ENCODE results near the gene EPAS1. TPM values are rescaled to one million over a fixed set of nuclear protein-coding genes. Genes with fewer than 3 reads are reported as not detected.

EPAS1 gene
- total and polyA plus RNA-seq, 2 of the 8 experiments (the other 6 are each of a cell fraction or from before 2014, with no cell fraction given): 2.0 to 4.9 TPM

- Histone ChIP-seq H3K18ac (ENCODE audit: extremely low read depth, low read length) (no peak overlapping the region; the same call in 1 of the 2 replicates), H3K4ac (replicated peaks; ENCODE audit: insufficient read length, low read depth, low read length) (no peak overlapping the region), H4K5ac (ENCODE audit: insufficient read length, low read depth, low read length) (no peak overlapping the region), H3K4me3 (ENCODE audit: extremely low read depth in 1 of 4, insufficient read depth in 2 of 4, low read depth in 3 of 4, low read length in 4 of 4) (no peak overlapping the region), H3K23me2 (ENCODE audit: low read depth, low read length) (peaks cover 25% of the 10 kb centered on the region), H2BK12ac (ENCODE audit: low read depth, low read length) (no peak overlapping the region), H3K36me3 (ENCODE audit: control insufficient read depth in 2 of 4, insufficient read depth in 4 of 4, low read length in 3 of 4) (no peaks in the 10 kb centered on the region; a peak in 1 of 8 replicates), H2BK15ac (ENCODE audit: low read length) (no peak overlapping the region; the same call in 1 of the 2 replicates), H4K91ac (replicated peaks; ENCODE audit: insufficient read length, low read length) (no peak overlapping the region), H3K9me3 (ENCODE audit: insufficient read depth in 2 of 2, low read depth in 1 of 2, low read length in 1 of 2) (no peaks in the 10 kb centered on the region), H2AFZ (ENCODE audit: low read length) (no peak overlapping the region), H3K4me2 (ENCODE audit: insufficient read depth in 1 of 2, low read depth in 2 of 2, low read length in 2 of 2) (no peak overlapping the region), H2BK5ac (ENCODE audit: low read depth, low read length) (no peak overlapping the region), H3K56ac (replicated peaks; ENCODE audit: insufficient read length, low read depth, low read length) (no peak overlapping the region), H3K9ac (replicated peaks in 1 of 4; ENCODE audit: extremely low read depth in 1 of 4, low read depth in 3 of 4, low read length in 3 of 4) (no peak overlapping the region), H3K79me1 (ENCODE audit: low read depth, low read length) (no peaks in the 10 kb centered on the region), H4K8ac (ENCODE audit: extremely low read depth, insufficient read depth, low read length) (no peak overlapping the region), H2AK5ac (ENCODE audit: low read depth, low read length) (no peak overlapping the region), H3K23ac (ENCODE audit: insufficient read length) (no peak overlapping the region), H3K27me3 (replicated peaks in 1 of 4; ENCODE audit: control insufficient read depth in 3 of 4, extremely low read depth in 1 of 4, insufficient read depth in 3 of 4, low read length in 3 of 4) (peaks cover 30 to 45% (median 39%) of the 10 kb centered on the region in 4 experiments), H3K4me1 (replicated peaks in 1 of 4; ENCODE audit: control insufficient read depth in 3 of 4, insufficient read depth in 4 of 4, low read length in 3 of 4) (peaks cover 0 to 10% (median 7%) of the 10 kb centered on the region in 4 experiments; a peak in 4 of 7 replicates), H2BK20ac (ENCODE audit: low read length) (no peak overlapping the region), H3K14ac (ENCODE audit: insufficient read length) (no peak overlapping the region), H4K20me1 (replicated peaks in 1 of 2; ENCODE audit: control insufficient read depth in 1 of 2, insufficient read depth in 2 of 2, low read length in 2 of 2) (peaks cover 5 to 6% of the 10 kb centered on the region in 2 experiments), H3K27ac (ENCODE audit: low read depth, low read length) (no peak overlapping the region), H2BK120ac (replicated peaks; ENCODE audit: low read depth, low read length) (no peak overlapping the region), H3K79me2 (ENCODE audit: control insufficient read depth in 1 of 2, insufficient read depth in 2 of 2, low read length in 2 of 2) (no peaks in the 10 kb centered on the region)
- DNase-seq (ENCODE audit: low read depth in 1 of 2, low spot score in 2 of 2) (peak in 1 of 2 experiments; percentile 71), FAIRE-seq (no peak)
- ChIA-PET POLR2A (ENCODE audit: partially characterized antibody) (no interaction called here), CTCF (ENCODE audit: partially characterized antibody) (interaction anchor here (0.5 to 3.1 kb wide), 52 partner anchors 9 to 561 kb away, joined by 3 to 17 read pairs (median 4); no protein-coding TSS in a partner anchor)
- WGBS, 2 experiments (ENCODE audit: extremely low coverage in 1 of 2, insufficient coverage in 1 of 2, insufficient read length in 1 of 2, insufficient replicate concordance in 2 of 2, low coverage in 1 of 2, low lambda C conversion rate in 2 of 2, missing lambda C conversion rate in 1 of 2): 63% methylated on average over 7 of the region's 7 CpGs; no CpG with 5 or more reads in 1 of the 2 experiments
- TF ChIP-seq CEBPB (IDR thresholded peaks at IDR 0.05; ENCODE audit: low read depth, low read length): no peak
- TF ChIP-seq POLR2AphosphoS5 (IDR thresholded peaks at IDR 0.05; ENCODE audit: low read depth, low read length): no peak
- TF ChIP-seq E2F6 (IDR thresholded peaks at IDR 0.05): no peak
- no peak for TF ChIP-seq CBX5 (IDR thresholded peaks at IDR 0.05; ENCODE audit: low read depth, low read length)
- no peak for TF ChIP-seq SP1 (IDR thresholded peaks at IDR 0.05; ENCODE audit: low read depth, low read length)
- TF ChIP-seq SP4 (IDR thresholded peaks at IDR 0.05; ENCODE audit: low read length): peak; percentile 29; the same call in 1 of the 2 replicates
- TF ChIP-seq GABPA (IDR thresholded peaks at IDR 0.05; ENCODE audit: borderline replicate concordance, insufficient read depth, low read length): no peak
- TF ChIP-seq NANOG (IDR thresholded peaks at IDR 0.05; ENCODE audit: insufficient read depth, low read depth, low read length, poor library complexity, severe bottlenecking): no peak
- TF ChIP-seq RAD21 (IDR thresholded peaks at IDR 0.05 in 1 of 2, conservative IDR thresholded peaks at IDR 0.05 in 1 of 2; ENCODE audit: low read depth in 2 of 2, low read length in 2 of 2): peak; percentile 76 to 79
- no peak for TF ChIP-seq FOSL1 (IDR thresholded peaks at IDR 0.05; ENCODE audit: insufficient read depth, low read depth, low read length)
- no peak for TF ChIP-seq BRCA1 (IDR thresholded peaks at IDR 0.05; ENCODE audit: low read depth, low read length)
- no peak for TF ChIP-seq TAF7 (optimal IDR thresholded peaks at IDR 0.05; ENCODE audit: borderline replicate concordance, low read depth, low read length)
These were observed 2.9 kb upstream of the EPAS1 start for GRCh38 chr2:46294176-46294836.
